SKM-1 treated with dmso at 0.1 percent for 144 hours (cell line): ENCODE data around the gene STKLD1.
"Not testable (repeated sequence)": the region's sequence is repeated elsewhere in the genome, so short reads cannot be mapped to it uniquely, and the experiment has no call there.

Experiments
- DNase-seq: peaks from one replicate; lab custom pipeline; 2025; ENCODE audit not compliant: unreplicated experiment; lab: John Stamatoyannopoulos, UW

STKLD1 gene

GRCh38 chr9:133375724-133376654 lies at the start of gene STKLD1, which contains the start of gene SURF4:
STKLD1 (plus strand) TSS chr9:133376366; CDS start chr9:133376474, 108 bp downstream.
SURF4 (minus strand) TSS chr9:133376060; CDS start chr9:133375969, 91 bp downstream.
- DNase-seq = peak; percentile 93

GRCh38 chr9:133327021-133327420 lies 49.1 kb upstream of the STKLD1 start:
- not testable (repeated sequence) for DNase-seq

- no peak for DNase-seq
Measured at GRCh38 chr9:133327834-133328484, 48.2 kb upstream of the STKLD1 start.

GRCh38 chr9:133329306-133330156 lies 46.6 kb upstream of the STKLD1 start:
- DNase-seq = not testable (repeated sequence)

- no peak for DNase-seq
Measured at GRCh38 chr9:133331221-133331620, 44.9 kb upstream of the STKLD1 start.

GRCh38 chr9:133331641-133332380 lies 44.4 kb upstream of the STKLD1 start:
- no peak for DNase-seq

GRCh38 chr9:133332381-133332730 lies 43.8 kb upstream of the STKLD1 start:
- DNase-seq = no peak

- DNase-seq = no peak
Measured at GRCh38 chr9:133333011-133333410, 43.2 kb upstream of the STKLD1 start.

- no peak for DNase-seq
Measured at GRCh38 chr9:133333566-133333965, 42.6 kb upstream of the STKLD1 start.

GRCh38 chr9:133334161-133334560 lies 42.0 kb upstream of the STKLD1 start:
- no peak for DNase-seq

- not testable (repeated sequence) for DNase-seq
Measured at GRCh38 chr9:133334888-133335287, 41.3 kb upstream of the STKLD1 start.

GRCh38 chr9:133335924-133336811 lies 40.0 kb upstream of the STKLD1 start, which contains the start of gene SURF6:
SURF6 (minus strand) TSS chr9:133336188; CDS start chr9:133336132, 56 bp downstream.
- DNase-seq = peak; percentile 87

GRCh38 chr9:133339641-133340040 lies 36.5 kb upstream of the STKLD1 start:
- DNase-seq = no peak

- DNase-seq = peak; percentile 80
Measured at GRCh38 chr9:133340256-133340655, 35.9 kb upstream of the STKLD1 start.

GRCh38 chr9:133340916-133341315 lies 35.2 kb upstream of the STKLD1 start:
- no peak for DNase-seq

- peak; percentile 86 for DNase-seq
Measured at GRCh38 chr9:133341369-133342068, 34.6 kb upstream of the STKLD1 start.

- no peak for DNase-seq
Measured at GRCh38 chr9:133342069-133342406, 34.1 kb upstream of the STKLD1 start.

- no peak for DNase-seq
Measured at GRCh38 chr9:133342570-133342969, 33.6 kb upstream of the STKLD1 start.

GRCh38 chr9:133344071-133344470 lies 32.1 kb upstream of the STKLD1 start:
- no peak for DNase-seq
